Central memory CD4-positive, alpha-beta T cell (primary cell): ENCODE results near the gene SIGLEC11.
"Not testable (repeated sequence)": the region's sequence is repeated elsewhere in the genome, so short reads cannot be mapped to it uniquely, and the experiment has no call there.

ENCODE experiments used
- DNase-seq: peaks from one replicate; pipeline ENCODE4 v3.0.0; 2022

SIGLEC11 gene

GRCh38 chr19:49924881-49925210, 36.1 kb downstream of the SIGLEC11 start:
- DNase-seq = not testable (repeated sequence)

GRCh38 chr19:49924004-49924880, 36.7 kb downstream of the SIGLEC11 start:
- no peak for DNase-seq

GRCh38 chr19:49923055-49924003, 37.6 kb downstream of the SIGLEC11 start:
- DNase-seq = no peak

GRCh38 chr19:49921871-49922795, 38.8 kb downstream of the SIGLEC11 start:
- no peak for DNase-seq

- no peak for DNase-seq
These were observed 40.2 kb downstream of the SIGLEC11 start for GRCh38 chr19:49920624-49921363.

- no peak for DNase-seq
These were observed 42.9 kb downstream of the SIGLEC11 start for GRCh38 chr19:49918089-49918488.

GRCh38 chr19:49916839-49917733, 43.9 kb downstream of the SIGLEC11 start:
- no peak for DNase-seq

GRCh38 chr19:49915271-49915670, 45.7 kb downstream of the SIGLEC11 start:
- DNase-seq = no peak

- DNase-seq = no peak
These were observed 47.3 kb downstream of the SIGLEC11 start for GRCh38 chr19:49913720-49914119.

GRCh38 chr19:49912965-49913685, 47.8 kb downstream of the SIGLEC11 start:
- DNase-seq = no peak

GRCh38 chr19:49911381-49912145, 49.4 kb downstream of the SIGLEC11 start:
- no peak for DNase-seq

GRCh38 chr19:49910179-49910578, 50.8 kb downstream of the SIGLEC11 start:
- no peak for DNase-seq

GRCh38 chr19:49908480-49909420, 52.2 kb downstream of the SIGLEC11 start:
- no peak for DNase-seq

- DNase-seq = no peak
These were observed 53.1 kb downstream of the SIGLEC11 start for GRCh38 chr19:49907745-49908446.

GRCh38 chr19:49906879-49907564, 54.0 kb downstream of the SIGLEC11 start:
- DNase-seq = no peak

- DNase-seq = no peak
These were observed 56.8 kb downstream of the SIGLEC11 start for GRCh38 chr19:49904136-49904535.
